Calu3 (cell line): ENCODE results near the gene PLEKHM2. TPM values are rescaled to one million over a fixed set of nuclear protein-coding genes. Genes with fewer than 3 reads are reported as not detected.

Source experiments
- BruUV-seq: library from RNA; stranded (reverse); fragments of 400-500 nt; replicated peaks from 2 replicates; lab custom pipeline; 2021; lab: Mats Ljungman, UMichigan
- CTCF ChIA-PET: fragments of 300-600 bp; sonication (Branson Sonifier 250); formaldehyde crosslinking; loops from one replicate; lab custom pipeline; 2022; ENCODE audit warnings: antibody characterized with exemption; lab: Charles Lee
- DNase-seq: peaks from one replicate; pipeline ENCODE4 v3.0.0; 2022
- H3K27ac Mint-ChIP-seq: one replicate; pipeline ENCODE4 v1.8.0; 2022; ENCODE audit warnings: mixed read lengths; ENCODE audit not compliant: unreplicated experiment
- H3K27me3 Mint-ChIP-seq: one replicate; pipeline ENCODE4 v1.8.0; 2022; ENCODE audit warnings: mixed read lengths; ENCODE audit not compliant: unreplicated experiment
- H3K36me3 Mint-ChIP-seq: one replicate; pipeline ENCODE4 v1.8.0; 2022; ENCODE audit warnings: mild to moderate bottlenecking, moderate library complexity, mixed read lengths; ENCODE audit not compliant: insufficient read depth, unreplicated experiment
- H3K4me1 Mint-ChIP-seq: one replicate; pipeline ENCODE4 v1.8.0; 2022; ENCODE audit warnings: mild to moderate bottlenecking, low read depth, mixed read lengths; ENCODE audit not compliant: unreplicated experiment
- H3K4me3 Mint-ChIP-seq: one replicate; pipeline ENCODE4 v1.8.0; 2022; ENCODE audit warnings: mild to moderate bottlenecking, low read depth, moderate library complexity, mixed read lengths; ENCODE audit not compliant: unreplicated experiment
- H3K9me3 Mint-ChIP-seq: one replicate; pipeline ENCODE4 v1.8.0; 2022; ENCODE audit warnings: low read depth, mixed read lengths; ENCODE audit not compliant: unreplicated experiment
- intact Hi-C: fragments of 100-400 bp; cut with micrococcal nuclease; formaldehyde crosslinking; loops from one replicate; pipeline ENCODE4 v1.10.0; 2022; ENCODE audit not compliant: unreplicated experiment
- total RNA-seq: library from RNA; stranded (reverse); gene quantifications from 2 replicates; pipeline ENCODE4 v1.2.3, GENCODE V29; 2022
- TF ChIP-seq, protein P1 (sequence below): fragments of 200-600 bp; IDR thresholded peaks from one replicate; pipeline ENCODE4 v1.8.0; 2022; ENCODE audit warnings: antibody characterized with exemption; ENCODE audit not compliant: unreplicated experiment

The PLEKHM2 gene
- total RNA-seq, 1 experiment from 2014 or later, result 30.4 TPM

DNA sequence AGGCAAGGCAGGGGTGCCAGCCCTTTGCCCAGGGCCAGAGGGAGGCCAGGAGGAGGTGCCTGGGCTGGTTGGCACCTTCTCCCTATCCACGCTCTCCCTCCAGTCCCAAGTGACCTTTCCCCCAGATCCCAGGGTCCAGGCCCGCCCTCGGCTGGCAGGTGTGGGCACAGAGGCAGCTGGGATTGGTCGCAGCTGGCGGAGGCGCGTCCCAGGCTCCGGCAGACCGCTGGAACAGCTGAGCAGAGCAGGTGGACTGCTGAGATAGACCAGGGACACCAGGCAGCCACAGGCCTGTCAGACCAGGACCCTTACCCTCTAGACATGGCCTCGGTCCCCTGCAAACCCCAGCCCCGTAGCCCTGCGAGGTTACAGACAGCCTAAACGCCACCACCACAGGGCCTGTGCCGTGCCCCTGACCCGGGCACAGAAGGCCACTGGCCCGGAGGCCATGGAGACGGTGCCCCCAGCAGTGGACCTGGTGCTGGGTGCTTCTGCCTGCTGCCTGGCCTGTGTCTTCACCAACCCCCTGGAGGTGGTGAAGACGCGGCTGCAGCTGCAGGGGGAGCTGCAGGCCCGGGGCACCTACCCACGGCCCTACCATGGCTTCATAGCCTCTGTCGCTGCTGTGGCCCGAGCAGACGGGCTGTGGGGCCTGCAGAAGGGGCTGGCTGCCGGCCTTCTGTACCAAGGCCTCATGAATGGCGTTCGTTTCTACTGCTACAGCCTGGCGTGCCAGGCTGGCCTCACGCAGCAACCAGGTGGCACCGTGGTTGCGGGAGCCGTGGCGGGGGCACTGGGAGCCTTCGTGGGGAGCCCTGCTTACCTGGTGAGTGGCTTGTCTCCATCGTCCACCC is 52.1 kb downstream of the PLEKHM2 start, which contains the start of gene SLC25A34:
SLC25A34 (plus strand) TSS at position 221 of the 854 bp plus-strand sequence; CDS start at position 449, 228 bp downstream.
- intact Hi-C loops, result no loop called here
- Mint-ChIP-seq H3K4me3 (no peak within 1 kb of the TSS), H3K4me1 (peaks cover 4% of the 10 kb centered on the region), H3K9me3 (no peaks in the 10 kb centered on the region), H3K27me3 (no peaks in the 10 kb centered on the region), H3K27ac (no peak within 1 kb of the TSS), H3K36me3 (peaks cover 9% of the 10 kb centered on the region)
- no peak for DNase-seq
- TF ChIP-seq, protein P1, sequence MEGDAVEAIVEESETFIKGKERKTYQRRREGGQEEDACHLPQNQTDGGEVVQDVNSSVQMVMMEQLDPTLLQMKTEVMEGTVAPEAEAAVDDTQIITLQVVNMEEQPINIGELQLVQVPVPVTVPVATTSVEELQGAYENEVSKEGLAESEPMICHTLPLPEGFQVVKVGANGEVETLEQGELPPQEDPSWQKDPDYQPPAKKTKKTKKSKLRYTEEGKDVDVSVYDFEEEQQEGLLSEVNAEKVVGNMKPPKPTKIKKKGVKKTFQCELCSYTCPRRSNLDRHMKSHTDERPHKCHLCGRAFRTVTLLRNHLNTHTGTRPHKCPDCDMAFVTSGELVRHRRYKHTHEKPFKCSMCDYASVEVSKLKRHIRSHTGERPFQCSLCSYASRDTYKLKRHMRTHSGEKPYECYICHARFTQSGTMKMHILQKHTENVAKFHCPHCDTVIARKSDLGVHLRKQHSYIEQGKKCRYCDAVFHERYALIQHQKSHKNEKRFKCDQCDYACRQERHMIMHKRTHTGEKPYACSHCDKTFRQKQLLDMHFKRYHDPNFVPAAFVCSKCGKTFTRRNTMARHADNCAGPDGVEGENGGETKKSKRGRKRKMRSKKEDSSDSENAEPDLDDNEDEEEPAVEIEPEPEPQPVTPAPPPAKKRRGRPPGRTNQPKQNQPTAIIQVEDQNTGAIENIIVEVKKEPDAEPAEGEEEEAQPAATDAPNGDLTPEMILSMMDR, result no peak
- CTCF ChIA-PET, result no interaction called here
- no TSS peak for BruUV-seq

DNA sequence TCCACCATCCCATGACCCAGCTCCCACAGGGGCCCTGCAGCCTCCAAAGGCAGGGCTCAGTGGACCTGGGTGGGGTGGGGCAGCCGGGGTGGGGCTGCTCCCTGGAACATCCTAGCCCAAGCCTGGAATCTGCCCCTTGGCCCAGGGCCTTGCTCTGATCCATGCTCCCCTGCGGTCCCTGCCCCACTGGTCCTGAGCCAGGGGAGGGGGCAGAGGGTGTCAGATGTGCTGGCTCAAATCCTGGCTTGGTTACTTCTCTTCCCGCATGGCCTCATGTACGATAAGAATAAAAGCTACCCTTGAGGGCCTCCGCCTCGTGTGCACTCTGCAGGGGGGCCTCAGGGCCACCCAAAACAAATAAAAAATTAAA is 52.8 kb downstream of the PLEKHM2 start:
- TF ChIP-seq, protein P1, result no peak
- Mint-ChIP-seq H3K4me1 (peaks cover 9% of the 10 kb centered on the region), H3K9me3 (no peaks in the 10 kb centered on the region), H3K4me3 (no peak overlapping the region), H3K36me3 (peaks cover 13% of the 10 kb centered on the region), H3K27ac (no peak overlapping the region), H3K27me3 (no peaks in the 10 kb centered on the region)
- intact Hi-C loops, result no loop called here
- no peak for DNase-seq
- CTCF ChIA-PET, result no interaction called here
- BruUV-seq, result no TSS peak

DNA sequence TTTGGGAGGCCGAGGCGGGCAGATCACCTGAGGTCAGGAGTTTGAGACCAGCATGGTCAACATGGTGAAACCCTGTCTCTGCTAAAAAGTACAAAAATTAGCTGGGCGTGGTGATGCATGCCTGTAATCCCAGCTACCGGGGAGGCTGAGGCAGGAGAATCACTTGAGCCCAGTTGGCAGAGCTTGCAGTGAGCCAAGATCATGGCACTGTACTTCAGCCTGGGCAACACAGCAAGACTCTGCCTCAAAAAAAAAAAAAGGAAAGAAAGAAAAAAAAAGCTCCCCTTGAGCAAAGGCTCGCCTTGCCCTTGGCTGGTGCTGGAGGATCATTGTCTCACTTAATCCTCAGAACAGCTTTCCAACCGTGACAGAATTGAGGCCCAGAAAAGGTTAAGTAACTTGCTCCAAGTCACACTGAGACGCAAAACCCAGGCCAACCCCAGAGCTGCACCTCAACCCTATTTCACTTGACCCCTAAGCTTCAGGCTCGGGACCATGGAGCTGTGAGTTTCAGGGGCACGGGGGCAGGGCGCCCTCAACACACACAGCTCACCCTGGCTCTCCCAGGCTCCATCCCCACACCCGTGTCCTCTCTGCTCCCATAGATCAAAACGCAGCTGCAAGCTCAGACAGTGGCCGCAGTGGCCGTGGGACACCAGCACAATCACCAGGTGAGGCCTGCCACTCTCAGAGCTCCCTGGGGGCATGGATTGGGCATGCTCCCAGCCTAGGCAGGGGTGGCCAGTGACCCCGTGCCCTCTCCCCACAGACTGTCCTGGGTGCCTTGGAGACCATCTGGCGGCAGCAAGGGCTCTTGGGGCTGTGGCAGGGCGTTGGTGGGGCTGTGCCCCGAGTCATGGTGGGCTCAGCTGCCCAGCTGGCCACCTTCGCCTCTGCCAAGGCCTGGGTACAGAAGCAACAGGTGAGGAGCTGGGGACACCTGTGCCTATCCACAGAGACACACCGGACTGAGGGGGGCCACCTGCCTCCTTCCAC is 53.5 kb downstream of the PLEKHM2 start:
- H3K9me3 Mint-ChIP-seq, result no peaks in the 10 kb centered on the region
- peaks cover 9% of the 10 kb centered on the region for H3K4me1 Mint-ChIP-seq
- DNase-seq, result no peak
- H3K4me3 Mint-ChIP-seq, result no peak overlapping the region
- no peak overlapping the region for H3K27ac Mint-ChIP-seq
- intact Hi-C loops, result no loop called here
- no peaks in the 10 kb centered on the region for H3K27me3 Mint-ChIP-seq
- TF ChIP-seq, protein P1, result no peak
- BruUV-seq, result no TSS peak
- peaks cover 13% of the 10 kb centered on the region for H3K36me3 Mint-ChIP-seq
- CTCF ChIA-PET, result no interaction called here

DNA sequence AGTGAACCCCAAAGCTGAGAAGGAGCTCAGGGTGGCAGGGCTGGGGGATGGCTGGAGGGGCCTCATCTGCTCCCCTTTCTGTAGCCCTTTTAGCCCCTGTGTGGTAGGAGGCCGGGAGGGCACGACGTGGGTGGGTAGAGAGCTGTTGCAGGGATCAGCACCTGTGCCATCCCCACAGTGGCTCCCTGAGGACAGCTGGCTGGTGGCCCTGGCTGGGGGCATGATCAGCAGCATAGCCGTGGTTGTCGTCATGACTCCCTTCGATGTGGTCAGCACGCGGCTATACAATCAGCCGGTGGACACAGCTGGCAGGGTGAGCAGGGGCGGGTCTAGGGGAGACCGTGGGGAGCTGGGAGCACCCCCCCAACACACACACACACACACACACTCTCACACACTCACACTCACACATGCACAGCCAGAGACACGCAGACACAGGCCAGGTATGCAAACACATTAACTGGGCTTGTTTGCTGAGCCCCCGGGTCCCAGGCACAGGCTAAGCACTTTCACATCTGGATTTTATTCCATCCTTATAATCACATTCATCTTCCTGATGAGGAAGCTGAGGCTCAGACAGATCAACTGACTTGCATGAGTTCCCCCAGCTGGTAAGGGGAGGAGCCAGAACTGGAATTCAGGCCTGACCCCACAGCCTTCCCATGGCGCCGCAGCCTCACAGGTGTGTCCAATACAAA is 54.4 kb downstream of the PLEKHM2 start:
- no peak overlapping the region for H3K4me3 Mint-ChIP-seq
- intact Hi-C loops, result no loop called here
- DNase-seq, result no peak
- peaks cover 7% of the 10 kb centered on the region for H3K36me3 Mint-ChIP-seq
- TF ChIP-seq, protein P1, result no peak
- H3K4me1 Mint-ChIP-seq, result peaks cover 9% of the 10 kb centered on the region
- no peak overlapping the region for H3K27ac Mint-ChIP-seq
- H3K9me3 Mint-ChIP-seq, result no peaks in the 10 kb centered on the region
- CTCF ChIA-PET, result interaction anchor here (1.1 kb wide), 1 partner anchor 152 kb away, joined by 3 read pairs; no protein-coding TSS in a partner anchor
- no peaks in the 10 kb centered on the region for H3K27me3 Mint-ChIP-seq
- BruUV-seq, result no TSS peak
